HepG2 (cell line): ENCODE data around the gene BANP. TPM values are rescaled to one million over a fixed set of nuclear protein-coding genes. Genes with fewer than 3 reads are reported as not detected.
"Not testable (repeated sequence)": the region's sequence is repeated elsewhere in the genome, so short reads cannot be mapped to it uniquely, and the experiment has no call there.

ENCODE experiments used
- ATAC-seq: fragments of 200-7000 bp; cut with Tn5 transposase; 3 replicates; pipeline ENCODE4 v1.9.1; 2020; ENCODE audit warnings: mild to moderate bottlenecking, moderate library complexity
- BruUV-seq: library from RNA; stranded (reverse); fragments of 400-500 nt; replicated peaks from 2 replicates; lab custom pipeline; 2021; lab: Mats Ljungman, UMichigan
- CTCF ChIA-PET: fragments of 300-600 bp; formaldehyde crosslinking; extraction: SDS; loops from one replicate; lab custom pipeline; 2021; ENCODE audit warnings: low total read pairs, inconsistent platforms, low intra/inter-chr PET ratio; lab: Yijun Ruan, JAX
- POLR2A ChIA-PET: fragments of 350-600 bp; sonication (Branson Sonifier 250); formaldehyde crosslinking; loops from one replicate; lab custom pipeline; 2020; ENCODE audit warnings: antibody characterized with exemption, inconsistent platforms; lab: Yijun Ruan, JAX
- DNase-seq: peaks from one replicate; pipeline ENCODE4 v3.0.0-alpha.2; 2015; ENCODE audit warnings: low spot score
- FAIRE-seq: peaks from 3 replicates; lab custom pipeline; 2011; peaks lifted over from hg19 to GRCh38; lab: Jason Lieb, UNC
- H2AFZ ChIP-seq: one replicate; pipeline ENCODE4 v1.6.1; 2011; ENCODE audit warnings: low read length, inconsistent platforms
- H3K27ac ChIP-seq: fragments of 300-600 bp; 3 replicates; pipeline ENCODE4 v1.8.0; 2011; ENCODE audit warnings: mixed run types, mild to moderate bottlenecking, mixed read lengths, low read length, inconsistent platforms; ENCODE audit not compliant: insufficient read depth; ENCODE audit errors: extremely low read length
- H3K27me3 ChIP-seq, 2 experiments: fragments of 200-600 bp in 1 of 2; 2 replicates in 1 of 2; 3 replicates in 1 of 2; pipeline versions ENCODE4 v1.6.0 to v1.8.0; 2011; ENCODE audit warnings: low read length in 2 of 2, mild to moderate bottlenecking in 2 of 2, moderate library complexity in 2 of 2, inconsistent platforms in 1 of 2; ENCODE audit not compliant: insufficient read depth in 2 of 2, control insufficient read depth in 1 of 2
- H3K36me3 ChIP-seq, 2 experiments: fragments of 200-600 bp in 1 of 2; replicated peaks in 1 of 2; 2 replicates in 1 of 2; 3 replicates in 1 of 2; pipeline versions ENCODE4 v1.5.1 to v1.8.0; 2011; ENCODE audit warnings: low read length in 2 of 2, inconsistent platforms in 1 of 2; ENCODE audit not compliant: insufficient read depth in 2 of 2, control insufficient read depth in 1 of 2
- H3K4me1 ChIP-seq: 2 replicates; pipeline ENCODE4 v1.5.1; 2012; ENCODE audit warnings: low read length, inconsistent platforms; ENCODE audit not compliant: insufficient read depth
- H3K4me2 ChIP-seq: 2 replicates; pipeline ENCODE4 v1.6.0; 2011; ENCODE audit warnings: low read depth, low read length, inconsistent platforms
- H3K4me3 ChIP-seq, 3 experiments: fragments of 200-600 bp in 1 of 3; sonication (generic), shearing (Covaris generic) in 1 of 3; replicated peaks in 1 of 3; 2 replicates each; pipeline ENCODE4 v1.5.1; 2011 to 2016; ENCODE audit warnings: low read length in 3 of 3, inconsistent platforms in 2 of 3, low read depth in 2 of 3, mild to moderate bottlenecking in 2 of 3, control low read depth in 1 of 3, mixed read lengths in 1 of 3; ENCODE audit not compliant: insufficient read depth in 1 of 3
- H3K79me2 ChIP-seq: one replicate; pipeline ENCODE4 v1.6.1; 2011; ENCODE audit warnings: low read length, inconsistent platforms; ENCODE audit not compliant: insufficient read depth
- H3K9ac ChIP-seq: 2 replicates; pipeline ENCODE4 v1.6.0; 2011; ENCODE audit warnings: mild to moderate bottlenecking, low read depth, low read length, inconsistent platforms; ENCODE audit not compliant: insufficient read depth
- H3K9me3 ChIP-seq: 2 replicates; pipeline ENCODE4 v1.5.1; 2012; ENCODE audit warnings: mild to moderate bottlenecking, low read length
- H4K20me1 ChIP-seq: 2 replicates; pipeline ENCODE4 v1.6.0; 2011; ENCODE audit warnings: inconsistent platforms, mild to moderate bottlenecking, low read length, moderate library complexity; ENCODE audit not compliant: insufficient read depth
- ZNF253 ChIP-seq: sonication (generic); formaldehyde crosslinking; IDR thresholded peaks from 2 replicates; pipeline ENCODE4 v1.8.0; 2022; ENCODE audit warnings: mild to moderate bottlenecking, missing genetic modification reagents, borderline replicate concordance
- ZNF547 ChIP-seq: sonication (generic); formaldehyde crosslinking; IDR thresholded peaks from 2 replicates; pipeline ENCODE4 v1.5.1; 2020; ENCODE audit warnings: mild to moderate bottlenecking, missing genetic modification reagents
- WGBS: methylation state at CpG from one replicate; pipeline ENCODE4 v1.1.6; 2017; ENCODE audit warnings: low lambda C conversion rate; 5-methylcytosine and 5-hydroxymethylcytosine counted together
- in situ Hi-C: cut with HindIII; loops from 2 replicates; pipeline ENCODE4 v1.10.0; 2017; ENCODE audit warnings: low pct_unique_long_range_greater_than_20kb; ENCODE audit not compliant: extremely low pct_ligation_motif_present
- intact Hi-C: fragments of 100-400 bp; cut with micrococcal nuclease; formaldehyde crosslinking; loops from one replicate; pipeline ENCODE4 v1.10.0; 2022; ENCODE audit not compliant: unreplicated experiment
- polyA plus RNA-seq, 8 experiments: library from polyadenylated mRNA; depleted of rRNA in 3 of 8; stranded (reverse) in 7 of 8; unstranded in 1 of 8; fragments of >200 nt; fragmentation: Illumina TruSeq in 4 of 8; extraction: Trizol in 4 of 8; gene quantifications; 2 replicates each; pipeline versions ENCODE4 v1.2.1 to v1.2.3, GENCODE V29; 2011 to 2016; ENCODE audit warnings: low read depth in 4 of 8, missing spikeins in 1 of 8, mixed read lengths in 1 of 8; ENCODE audit not compliant: insufficient read depth in 1 of 8
- total RNA-seq, 5 experiments: library from RNA; depleted of rRNA; stranded (reverse); fragments of >200 nt; fragmentation: Illumina TruSeq; extraction: Trizol; gene quantifications; 2 replicates each; pipeline ENCODE4 v1.2.3, GENCODE V29; 2016; ENCODE audit warnings: low read depth in 1 of 5
- TF ChIP-seq, protein P1 (sequence below): sonication (generic); formaldehyde crosslinking; conservative IDR thresholded peaks from 2 replicates; pipeline ENCODE4 v1.8.0; 2022; ENCODE audit warnings: mild to moderate bottlenecking, moderate library complexity, missing genetic modification reagents

Gene BANP
- total and polyA plus RNA-seq, 2 of the 13 experiments (the other 11 are each of a cell fraction or from before 2014, with no cell fraction given) = 20.2 to 23.8 TPM

DNA sequence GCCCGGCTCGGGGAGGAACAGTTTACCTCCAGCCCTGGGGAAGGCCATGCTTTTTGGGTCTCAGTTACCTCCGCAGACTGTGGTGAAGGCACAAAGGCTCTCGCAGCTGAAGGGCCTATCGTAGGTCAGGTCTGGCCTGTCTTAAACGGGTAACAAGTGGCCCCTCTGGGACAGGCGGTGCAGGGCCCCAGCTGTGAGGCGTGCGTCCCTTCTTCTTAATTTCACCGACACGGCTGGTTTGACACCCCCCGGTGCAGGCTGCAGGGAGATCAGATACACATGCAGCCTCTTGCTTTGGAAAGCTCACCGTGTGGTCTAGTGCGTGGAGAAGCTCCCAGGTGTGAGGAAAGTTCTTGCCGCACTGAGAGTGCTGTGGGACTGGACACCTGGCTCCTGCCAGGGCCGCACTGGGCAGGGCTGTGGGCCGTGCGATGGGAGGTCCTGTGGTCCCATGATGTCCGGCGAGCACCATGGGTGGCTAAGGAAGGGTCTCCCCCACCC is 162.4 kb downstream of the BANP start (continued):
- TF ChIP-seq, protein P1, sequence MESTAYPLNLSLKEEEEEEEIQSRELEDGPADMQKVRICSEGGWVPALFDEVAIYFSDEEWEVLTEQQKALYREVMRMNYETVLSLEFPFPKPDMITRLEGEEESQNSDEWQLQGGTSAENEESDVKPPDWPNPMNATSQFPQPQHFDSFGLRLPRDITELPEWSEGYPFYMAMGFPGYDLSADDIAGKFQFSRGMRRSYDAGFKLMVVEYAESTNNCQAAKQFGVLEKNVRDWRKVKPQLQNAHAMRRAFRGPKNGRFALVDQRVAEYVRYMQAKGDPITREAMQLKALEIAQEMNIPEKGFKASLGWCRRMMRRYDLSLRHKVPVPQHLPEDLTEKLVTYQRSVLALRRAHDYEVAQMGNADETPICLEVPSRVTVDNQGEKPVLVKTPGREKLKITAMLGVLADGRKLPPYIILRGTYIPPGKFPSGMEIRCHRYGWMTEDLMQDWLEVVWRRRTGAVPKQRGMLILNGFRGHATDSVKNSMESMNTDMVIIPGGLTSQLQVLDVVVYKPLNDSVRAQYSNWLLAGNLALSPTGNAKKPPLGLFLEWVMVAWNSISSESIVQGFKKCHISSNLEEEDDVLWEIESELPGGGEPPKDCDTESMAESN (CRISPR knock-in tag) = no peak
- TF ChIP-seq ZNF253 (CRISPR knock-in tag) = no peak
- no peak for TF ChIP-seq ZNF547 (CRISPR knock-in tag)

GRCh38 chr16:88114541-88115228 is 163.5 kb downstream of the BANP start:
- CTCF ChIA-PET, H3K27ac ChIP-seq, FAIRE-seq: not testable (repeated sequence)

More at GRCh38 chr16:88114541-88115228, 163.5 kb downstream of the BANP start:
- Histone ChIP-seq H3K27me3 (peaks cover 13 to 79% of the 10 kb centered on the region in 2 experiments), H3K4me1 (peaks cover 27% of the 10 kb centered on the region)
- ATAC-seq, in situ Hi-C loops, intact Hi-C loops, H3K4me2 ChIP-seq, H3K36me3 ChIP-seq, H2AFZ ChIP-seq, DNase-seq, H3K79me2 ChIP-seq, H3K9ac ChIP-seq, POLR2A ChIA-PET, H3K4me3 ChIP-seq, H4K20me1 ChIP-seq, BruUV-seq, H3K9me3 ChIP-seq: not testable (repeated sequence)
- WGBS = 37% methylated on average over 21 of the region's 22 CpGs
